Pulmonary artery endothelial cell (primary cell): ENCODE data around the gene SLC35F1. TPM values are rescaled to one million over a fixed set of nuclear protein-coding genes. Genes with fewer than 3 reads are reported as not detected.
A peak's percentile ranks its signal among the peaks of the same experiment; 100 is the strongest.

ENCODE experiments used
- DNase-seq: peaks from one replicate; pipeline ENCODE4 v3.0.0-alpha.2; 2011; ENCODE audit warnings: low read depth, low spot score
- total RNA-seq: library from RNA; depleted of rRNA; stranded (reverse); fragments of >200 nt; gene quantifications from 2 replicates; pipeline ENCODE4 v1.2.3, GENCODE V29; 2014

The SLC35F1 gene
- total RNA-seq, 1 donor from 2014 or later = not detected

DNA sequence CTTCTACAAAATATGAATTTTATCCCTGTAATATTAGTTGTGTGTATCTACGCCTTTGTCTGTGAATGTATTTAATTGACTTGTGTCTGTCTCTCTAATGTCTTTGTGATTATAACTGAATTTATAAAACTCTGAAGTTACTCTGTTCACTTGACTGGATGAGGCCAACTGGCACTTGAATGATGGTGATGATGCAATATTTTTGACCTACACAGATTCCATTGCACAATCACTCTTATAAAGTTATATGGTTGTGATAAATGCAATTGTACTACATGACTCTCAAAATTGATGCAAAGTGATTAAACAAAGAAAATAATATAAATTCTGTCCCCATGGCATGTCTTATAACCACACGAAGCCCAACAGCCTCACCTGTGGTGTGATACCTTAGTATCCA, 353.8 kb downstream of the SLC35F1 start:
- no peak for DNase-seq

GRCh38 chr6:118263921-118264486, 356.9 kb downstream of the SLC35F1 start:
- no peak for DNase-seq

GRCh38 chr6:118269659-118270058, 362.6 kb downstream of the SLC35F1 start:
- DNase-seq = no peak

- no peak for DNase-seq
Observed at GRCh38 chr6:118277631-118278030, 370.6 kb downstream of the SLC35F1 start.

DNA sequence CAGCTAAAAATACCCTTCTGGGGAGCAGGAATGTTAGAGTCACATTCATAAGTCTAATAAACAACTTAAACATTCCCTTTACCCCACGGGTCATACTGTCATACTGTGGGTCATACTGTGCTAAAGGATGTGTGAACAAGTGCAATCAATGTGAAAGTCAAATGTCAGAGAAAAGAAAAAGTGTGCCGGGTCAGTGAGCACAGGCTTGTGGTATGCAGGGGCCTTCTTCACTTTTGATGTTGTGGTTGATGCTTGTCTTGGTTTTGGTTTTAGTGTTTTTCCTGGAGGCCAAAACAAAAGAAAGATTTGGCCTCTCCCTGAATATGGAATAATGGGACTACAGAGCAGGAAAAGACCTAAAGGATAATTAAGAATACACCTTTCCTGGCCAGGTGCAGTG, 373.1 kb downstream of the SLC35F1 start:
- no peak for DNase-seq

- DNase-seq = no peak
Observed at GRCh38 chr6:118281291-118281690, 374.2 kb downstream of the SLC35F1 start.

DNA sequence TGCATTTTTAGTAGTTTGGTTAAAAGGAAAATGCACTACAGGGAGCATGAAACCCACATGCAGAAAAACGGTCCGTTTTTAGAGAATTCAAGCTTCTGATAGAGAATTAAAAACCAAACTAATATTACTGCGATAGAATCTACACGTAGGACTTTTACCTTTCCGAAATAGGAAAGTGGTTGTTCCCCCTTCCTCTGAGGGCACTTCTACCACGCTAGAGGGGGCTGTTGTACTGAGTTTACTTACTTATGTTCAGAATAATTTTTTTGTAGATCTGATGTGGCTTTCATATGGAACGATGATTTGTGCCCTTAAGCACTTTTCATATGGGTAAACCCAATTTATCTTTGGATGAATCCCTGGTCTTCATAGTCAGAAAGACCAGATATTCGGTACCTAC, 376.7 kb downstream of the SLC35F1 start:
- peak; percentile 27 for DNase-seq

DNA sequence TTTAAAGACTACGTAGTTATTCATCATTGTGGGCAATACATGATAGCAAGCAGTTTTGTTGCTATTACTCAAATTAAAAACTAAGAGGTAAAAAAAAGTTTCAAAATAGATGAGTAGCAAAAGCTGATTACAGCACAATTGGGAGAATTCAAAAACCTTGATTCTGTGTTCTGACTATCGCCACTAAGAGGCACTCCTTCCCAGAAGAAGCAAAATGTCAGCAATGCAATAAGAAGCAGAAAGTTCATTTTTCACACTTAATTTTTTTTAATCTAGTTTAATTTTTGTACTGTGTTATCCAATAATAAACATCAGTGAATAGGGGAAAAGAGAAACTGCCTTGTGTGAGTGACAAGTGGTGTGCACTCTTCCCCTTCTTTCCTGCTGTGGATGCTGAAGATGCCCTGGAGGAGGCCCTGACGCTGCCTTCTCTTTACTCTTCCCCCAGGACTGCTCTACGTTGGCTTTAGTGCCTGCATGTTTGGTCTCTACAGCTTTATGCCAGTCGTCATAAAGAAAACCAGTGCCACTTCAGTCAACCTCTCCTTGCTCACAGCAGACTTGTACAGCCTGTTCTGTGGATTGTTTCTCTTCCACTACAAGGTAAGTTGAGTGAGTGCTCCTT, 377.8 kb downstream of the SLC35F1 start:
- no peak for DNase-seq

GRCh38 chr6:118285791-118286190, 378.7 kb downstream of the SLC35F1 start:
- no peak for DNase-seq

- peak; percentile 35 for DNase-seq
Observed at GRCh38 chr6:118288355-118289124, 381.5 kb downstream of the SLC35F1 start.

DNA sequence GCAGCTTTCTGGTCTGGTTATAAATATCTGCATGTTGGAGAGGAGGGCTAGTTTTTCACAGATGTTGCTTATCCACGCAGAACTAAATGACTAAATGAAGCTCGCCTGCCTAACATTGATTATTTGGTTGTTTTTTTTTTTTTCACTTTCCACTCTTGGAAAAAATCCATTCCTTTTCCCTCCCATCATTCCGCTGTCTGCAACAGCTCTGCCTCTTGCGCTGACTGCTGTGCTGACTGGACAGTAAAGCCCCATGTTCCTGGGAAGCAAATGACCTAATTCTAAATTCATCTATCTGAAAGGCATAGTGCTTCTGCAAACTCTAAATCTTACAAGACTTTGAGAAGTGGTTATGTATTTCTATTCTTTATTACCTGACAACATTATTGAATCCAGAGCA, 385.5 kb downstream of the SLC35F1 start:
- no peak for DNase-seq

GRCh38 chr6:118294906-118295305, 387.8 kb downstream of the SLC35F1 start:
- no peak for DNase-seq

GRCh38 chr6:118295336-118295735, 388.3 kb downstream of the SLC35F1 start:
- no peak for DNase-seq

DNA sequence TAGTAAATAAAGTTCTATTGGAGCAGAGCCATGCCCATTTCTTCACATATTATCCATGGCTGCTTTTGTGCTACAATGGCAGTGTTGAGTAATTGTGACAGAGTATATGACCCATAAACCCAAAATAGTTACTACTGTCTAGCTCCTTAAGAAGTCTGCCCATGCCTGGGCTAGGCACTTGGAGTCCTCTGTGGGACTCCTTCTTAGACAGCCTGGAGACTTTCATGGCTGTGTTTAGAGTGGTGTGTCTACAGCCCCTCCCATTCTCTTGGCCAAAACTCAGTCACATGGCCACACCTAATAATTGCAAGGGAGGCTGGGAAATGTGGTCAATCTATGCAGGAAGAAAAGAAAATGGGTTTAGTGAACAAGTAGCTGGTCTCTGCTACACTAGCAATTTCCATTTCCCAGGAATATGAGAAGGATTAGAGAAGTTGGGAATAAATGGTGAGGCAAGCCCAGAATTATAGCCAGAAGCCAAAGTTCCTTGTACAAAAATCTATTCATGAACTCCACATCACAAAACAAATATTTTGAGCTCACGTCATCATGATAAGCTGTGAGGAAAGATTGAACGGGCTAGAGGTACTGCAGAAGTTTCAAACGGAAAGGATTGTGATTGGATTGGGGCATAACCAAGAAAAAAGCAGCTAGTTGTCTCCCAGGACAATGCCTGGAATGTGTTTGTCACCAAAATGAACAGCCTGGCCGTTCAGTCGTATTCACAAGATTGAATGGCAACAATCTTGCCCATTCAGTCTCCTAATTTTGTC, 389.3 kb downstream of the SLC35F1 start:
- DNase-seq = no peak

DNA sequence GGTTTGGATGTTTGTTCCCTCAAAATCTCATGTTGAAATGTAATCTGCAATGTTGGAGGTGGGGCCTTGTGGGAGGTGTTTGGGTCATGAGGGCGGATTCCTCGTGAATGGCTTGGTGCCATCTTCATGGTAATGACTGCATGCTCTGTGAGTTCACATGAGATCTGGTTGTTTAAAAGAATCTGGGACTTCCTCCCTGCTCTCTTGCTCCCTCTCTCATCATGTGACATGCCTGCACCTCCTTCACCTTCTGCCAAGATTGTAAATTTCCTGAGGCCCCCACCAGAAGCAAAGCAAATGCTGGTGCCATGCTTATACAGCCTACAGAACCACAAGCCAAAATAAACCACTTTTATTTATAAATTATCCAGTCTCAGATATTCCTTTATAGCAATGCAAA, 390.8 kb downstream of the SLC35F1 start:
- DNase-seq = no peak

DNA sequence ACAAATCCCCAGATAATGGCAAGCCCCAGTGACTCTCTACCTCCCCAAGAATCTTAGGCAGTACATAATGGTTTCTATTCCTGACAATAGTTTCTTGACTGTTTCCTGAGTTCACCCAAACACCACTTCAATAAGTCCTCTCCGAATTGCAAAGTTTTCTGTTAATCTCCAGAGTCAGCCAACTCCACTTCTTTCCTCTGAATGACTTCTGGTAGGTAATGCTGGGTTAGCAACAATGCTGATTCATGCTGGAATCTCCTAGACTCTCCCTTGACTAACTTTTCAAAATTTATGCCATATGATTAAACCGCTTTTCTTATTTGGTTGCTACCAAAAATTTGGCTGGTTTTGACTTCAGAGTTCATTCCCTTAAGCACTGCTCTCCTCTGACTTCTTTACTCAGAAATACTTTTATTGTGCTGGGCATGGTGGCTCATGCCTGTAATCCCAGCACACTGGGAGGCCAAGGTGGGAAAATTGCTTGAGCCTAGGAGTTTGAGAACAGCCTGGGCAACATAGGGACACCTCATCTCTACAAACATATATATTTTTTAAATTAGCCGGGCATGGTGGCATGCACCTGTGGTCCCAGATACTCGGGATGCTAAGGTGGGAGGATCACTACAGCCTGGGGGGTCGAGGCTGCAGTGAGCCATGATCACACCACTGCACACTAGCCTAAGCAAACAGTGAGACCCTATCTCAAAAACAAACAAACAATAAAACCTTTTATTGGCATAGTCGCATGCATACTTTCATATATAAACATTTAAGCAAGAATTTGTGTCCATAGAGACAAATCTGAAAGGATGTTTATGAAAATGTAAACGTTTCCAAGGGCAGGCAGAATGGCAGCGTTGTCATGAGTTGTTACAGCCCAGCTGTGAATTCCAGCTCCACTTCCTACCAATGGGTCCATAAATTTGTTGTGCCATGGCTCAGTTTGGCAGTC, 391.7 kb downstream of the SLC35F1 start:
- DNase-seq = no peak

- DNase-seq = no peak
Observed at GRCh38 chr6:118299457-118299856, 392.4 kb downstream of the SLC35F1 start.

DNA sequence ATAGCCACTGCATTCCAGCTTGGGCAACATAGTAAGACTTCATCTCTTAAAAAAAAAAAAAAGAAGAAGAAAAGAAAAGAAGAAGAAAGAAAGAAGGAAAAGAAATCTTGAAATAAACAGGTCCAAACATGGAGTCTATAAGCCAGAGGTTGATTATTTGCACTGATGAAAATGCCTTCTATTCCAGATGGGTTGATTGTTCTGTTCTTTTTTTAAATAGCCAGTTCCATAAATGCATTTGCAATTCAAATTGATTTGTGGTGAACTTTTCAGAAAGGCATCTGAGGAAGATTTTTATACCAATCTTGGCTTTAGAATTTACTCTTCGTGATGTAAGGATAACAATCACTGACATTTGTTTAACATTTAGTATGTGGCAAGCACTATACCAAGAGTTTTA, 397.3 kb downstream of the SLC35F1 start:
- DNase-seq = no peak

- DNase-seq = no peak
Observed at GRCh38 chr6:118305081-118305480, 398.0 kb downstream of the SLC35F1 start.

DNA sequence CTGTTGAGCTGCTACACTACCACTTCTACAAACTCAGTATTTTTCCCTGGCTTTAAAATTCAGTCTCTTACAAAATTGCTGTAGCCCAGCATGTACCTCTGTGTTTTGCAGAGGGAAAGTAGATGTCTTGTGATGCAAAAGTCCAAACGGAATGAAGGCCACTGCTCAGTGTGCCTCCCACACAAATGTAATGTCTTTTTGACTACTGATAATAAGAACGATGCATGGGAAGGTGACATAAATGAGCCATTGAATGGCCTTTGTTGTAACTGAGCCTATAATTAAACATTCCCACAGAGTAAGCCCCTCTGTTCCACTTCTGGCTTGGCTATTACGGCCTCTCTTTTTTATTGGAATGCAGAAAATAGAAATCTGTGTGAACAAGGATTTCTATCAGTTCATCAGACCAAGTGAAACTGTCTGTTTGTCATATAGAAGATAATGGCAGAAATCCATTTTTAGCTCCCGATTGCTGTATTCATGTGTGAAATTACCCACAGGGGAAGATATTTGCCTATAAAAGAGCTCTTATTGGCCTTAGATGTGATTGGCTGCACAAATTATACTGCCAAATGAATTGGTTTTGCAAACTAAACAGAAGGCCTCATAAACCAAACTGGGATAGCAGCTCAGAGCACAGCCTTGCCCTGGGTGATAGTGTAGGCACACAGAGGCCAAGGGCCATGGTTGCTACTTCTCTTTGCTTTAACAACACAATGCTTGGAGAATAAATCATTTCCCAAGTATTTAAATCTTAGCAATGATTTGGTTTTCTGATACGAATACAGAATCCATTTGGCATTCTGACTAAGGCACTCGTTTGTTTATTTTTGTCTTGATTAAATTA, 399.6 kb downstream of the SLC35F1 start:
- no peak for DNase-seq
